Measurements from ENCODE around the gene MOXD1. TPM values are rescaled to one million over a fixed set of nuclear protein-coding genes. Genes with fewer than 3 reads are reported as not detected.
A peak's percentile ranks its signal among the peaks of the same experiment; 100 is the strongest.

MOXD1 gene
- total and polyA plus RNA-seq, 2 experiments from 2014 or later: 9.0 to 16.8 TPM

DNA sequence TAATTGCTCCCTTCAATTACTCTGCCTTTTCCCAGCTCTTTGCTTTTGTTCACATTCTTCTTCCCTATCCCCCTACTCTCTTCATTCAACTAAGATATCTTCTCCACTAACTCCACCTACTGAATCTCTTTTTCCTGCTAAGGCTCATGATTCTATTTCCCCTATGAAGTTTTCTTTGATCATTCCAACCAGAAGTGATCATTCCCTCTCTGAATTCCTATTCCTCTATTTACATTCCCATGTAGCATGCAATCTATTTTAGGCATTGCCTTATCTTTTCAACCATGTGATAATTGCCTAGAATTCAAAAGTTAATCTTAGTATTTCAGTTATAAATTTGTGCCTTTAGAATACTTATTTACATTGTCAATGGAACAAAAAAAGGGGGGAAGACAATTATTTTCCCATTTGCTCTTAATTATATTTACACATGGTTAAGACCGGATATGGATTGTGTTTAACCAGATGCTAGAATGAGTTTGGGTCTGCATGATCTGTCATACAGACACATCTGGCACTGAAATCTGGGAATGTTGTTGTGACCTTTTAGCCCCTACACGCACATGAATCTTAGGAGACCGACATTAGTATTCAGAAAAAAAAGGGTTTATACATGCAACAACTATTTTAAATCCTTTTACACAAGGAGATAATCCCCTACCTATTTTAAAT lies 20.8 kb downstream of the MOXD1 start:
- Histone ChIP-seq H3K9me2 (replicated peaks; ENCODE audit: insufficient read depth) (no peaks in the 10 kb centered on the region), H3K27ac (no peak overlapping the region), H3K36me3 (replicated peaks; ENCODE audit: insufficient read depth, low read depth) (no peaks in the 10 kb centered on the region), H2AFZ (no peak overlapping the region), H3K79me2 (no peaks in the 10 kb centered on the region), H3K4me2 (no peak overlapping the region), H3K4me3 (no peak overlapping the region), H3K27me3 (no peaks in the 10 kb centered on the region), H3K4me1 (ENCODE audit: insufficient read depth) (no peaks in the 10 kb centered on the region), H4K20me1 (ENCODE audit: insufficient read depth, poor library complexity, severe bottlenecking) (no peaks in the 10 kb centered on the region), H3K9me3 (ENCODE audit: low read depth) (no peaks in the 10 kb centered on the region)
- WGBS (ENCODE audit: low lambda C conversion rate, missing lambda C conversion rate): 77% methylated on average over 3 of the region's 3 CpGs
- DNase-seq (ENCODE audit: low spot score): no peak
- TF ChIP-seq EZH2 (IDR thresholded peaks at IDR 0.05; ENCODE audit: borderline replicate concordance): no peak
- no peak for TF ChIP-seq CTCF (IDR thresholded peaks at IDR 0.05; ENCODE audit: poor library complexity)
- no peak for TF ChIP-seq EZH2phosphoT487 (IDR thresholded peaks at IDR 0.05; ENCODE audit: low read depth, severe bottlenecking, unreplicated experiment)

GRCh38 chr6:132369526-132369925 lies 31.7 kb downstream of the MOXD1 start:
- no peak overlapping the region for H3K4me2 ChIP-seq
- no peaks in the 10 kb centered on the region for H3K9me2 ChIP-seq (replicated peaks; ENCODE audit: insufficient read depth)
- WGBS (ENCODE audit: low lambda C conversion rate, missing lambda C conversion rate): 88% methylated on average over 4 of the region's 4 CpGs

GRCh38 chr6:132368916-132369481 lies 32.3 kb downstream of the MOXD1 start:
- Histone ChIP-seq H3K9me3 (ENCODE audit: low read depth) (no peaks in the 10 kb centered on the region), H3K27me3 (no peaks in the 10 kb centered on the region), H3K4me2 (no peak overlapping the region), H2AFZ (no peak overlapping the region), H3K27ac (no peak overlapping the region), H3K9me2 (replicated peaks; ENCODE audit: insufficient read depth) (no peaks in the 10 kb centered on the region), H3K4me1 (ENCODE audit: insufficient read depth) (no peaks in the 10 kb centered on the region), H3K79me2 (no peaks in the 10 kb centered on the region), H4K20me1 (ENCODE audit: insufficient read depth, poor library complexity, severe bottlenecking) (no peaks in the 10 kb centered on the region), H3K4me3 (no peak overlapping the region), H3K36me3 (replicated peaks; ENCODE audit: insufficient read depth, low read depth) (no peaks in the 10 kb centered on the region)
- TF ChIP-seq EZH2phosphoT487 (IDR thresholded peaks at IDR 0.05; ENCODE audit: low read depth, severe bottlenecking, unreplicated experiment) (no peak), EZH2 (IDR thresholded peaks at IDR 0.05; ENCODE audit: borderline replicate concordance) (no peak)
- WGBS (ENCODE audit: low lambda C conversion rate, missing lambda C conversion rate): 89% methylated on average over 7 of the region's 7 CpGs
- no peak for DNase-seq (ENCODE audit: low spot score)

More at GRCh38 chr6:132369526-132369925, 31.7 kb downstream of the MOXD1 start:
- Histone ChIP-seq H3K4me1 (ENCODE audit: insufficient read depth) (no peaks in the 10 kb centered on the region), H3K4me3 (no peak overlapping the region), H3K9me3 (ENCODE audit: low read depth) (no peaks in the 10 kb centered on the region), H3K36me3 (replicated peaks; ENCODE audit: insufficient read depth, low read depth) (no peaks in the 10 kb centered on the region), H3K27ac (no peak overlapping the region), H4K20me1 (ENCODE audit: insufficient read depth, poor library complexity, severe bottlenecking) (no peaks in the 10 kb centered on the region), H3K27me3 (no peaks in the 10 kb centered on the region), H2AFZ (no peak overlapping the region), H3K79me2 (no peaks in the 10 kb centered on the region)
- TF ChIP-seq EZH2 (IDR thresholded peaks at IDR 0.05; ENCODE audit: borderline replicate concordance) (no peak), CTCF (IDR thresholded peaks at IDR 0.05; ENCODE audit: poor library complexity) (no peak), EZH2phosphoT487 (IDR thresholded peaks at IDR 0.05; ENCODE audit: low read depth, severe bottlenecking, unreplicated experiment) (no peak)
- no peak for DNase-seq (ENCODE audit: low spot score)

- WGBS (ENCODE audit: low lambda C conversion rate, missing lambda C conversion rate): 35% methylated on average over 4 of the region's 4 CpGs
- Histone ChIP-seq H3K9me3 (ENCODE audit: low read depth) (no peaks in the 10 kb centered on the region), H3K27me3 (no peaks in the 10 kb centered on the region), H3K9me2 (replicated peaks; ENCODE audit: insufficient read depth) (no peaks in the 10 kb centered on the region), H3K27ac (peak overlapping the region; percentile 1), H3K4me2 (no peak overlapping the region), H3K36me3 (replicated peaks; ENCODE audit: insufficient read depth, low read depth) (no peaks in the 10 kb centered on the region), H4K20me1 (ENCODE audit: insufficient read depth, poor library complexity, severe bottlenecking) (no peaks in the 10 kb centered on the region), H3K79me2 (no peaks in the 10 kb centered on the region), H3K4me3 (no peak overlapping the region), H2AFZ (no peak overlapping the region), H3K4me1 (ENCODE audit: insufficient read depth) (no peaks in the 10 kb centered on the region)
- no peak for TF ChIP-seq EZH2phosphoT487 (IDR thresholded peaks at IDR 0.05; ENCODE audit: low read depth, severe bottlenecking, unreplicated experiment)
- TF ChIP-seq CTCF (IDR thresholded peaks at IDR 0.05; ENCODE audit: poor library complexity): no peak
- no peak for TF ChIP-seq EZH2 (IDR thresholded peaks at IDR 0.05; ENCODE audit: borderline replicate concordance)
- no peak for DNase-seq (ENCODE audit: low spot score)
Observed at GRCh38 chr6:132365281-132365907, 35.9 kb downstream of the MOXD1 start.

All from hepatocyte (in vitro differentiated cells).